ENCODE results near the gene TC2N. TPM values are rescaled to one million over a fixed set of nuclear protein-coding genes. Genes with fewer than 3 reads are reported as not detected.

The TC2N gene
- total RNA-seq, 1 donor from 2014 or later: 50.3 TPM

- no peaks in the 10 kb centered on the region for H3K4me1 ChIP-seq
- intact Hi-C loops (cut with DNase I): no loop called here
- H3K9me3 ChIP-seq: no peaks in the 10 kb centered on the region
- TF ChIP-seq CTCF (IDR thresholded peaks at IDR 0.05): no peak
- no peak for TF ChIP-seq POLR2A (IDR thresholded peaks at IDR 0.05)
- TF ChIP-seq POLR2AphosphoS5 (IDR thresholded peaks at IDR 0.05; ENCODE audit: insufficient read depth in 1 of 2, low read depth in 1 of 2): no peak
- peaks cover 5% of the 10 kb centered on the region in 2 donors for H3K36me3 ChIP-seq
- no peaks in the 10 kb centered on the region for H3K27me3 ChIP-seq
- no peak overlapping the region for H3K4me3 ChIP-seq
- no peak for DNase-seq (ENCODE audit: extremely low spot score in 2 of 2)
- H3K27ac ChIP-seq: no peak overlapping the region
These were observed 70.6 kb downstream of the TC2N start for GRCh38 chr14:91796617-91797347.

- Histone ChIP-seq H3K27ac (no peak overlapping the region), H3K4me3 (no peak overlapping the region), H3K36me3 (peaks cover 5% of the 10 kb centered on the region in 2 donors), H3K9me3 (no peaks in the 10 kb centered on the region), H3K4me1 (no peaks in the 10 kb centered on the region), H3K27me3 (no peaks in the 10 kb centered on the region)
- intact Hi-C loops (cut with DNase I): no loop called here
- no peak for DNase-seq (ENCODE audit: extremely low spot score in 2 of 2)
- TF ChIP-seq POLR2A (IDR thresholded peaks at IDR 0.05): no peak
- TF ChIP-seq CTCF (IDR thresholded peaks at IDR 0.05): no peak
- no peak for TF ChIP-seq POLR2AphosphoS5 (IDR thresholded peaks at IDR 0.05; ENCODE audit: insufficient read depth in 1 of 2, low read depth in 1 of 2)
These were observed 73.6 kb downstream of the TC2N start for GRCh38 chr14:91793704-91794103.

DNA sequence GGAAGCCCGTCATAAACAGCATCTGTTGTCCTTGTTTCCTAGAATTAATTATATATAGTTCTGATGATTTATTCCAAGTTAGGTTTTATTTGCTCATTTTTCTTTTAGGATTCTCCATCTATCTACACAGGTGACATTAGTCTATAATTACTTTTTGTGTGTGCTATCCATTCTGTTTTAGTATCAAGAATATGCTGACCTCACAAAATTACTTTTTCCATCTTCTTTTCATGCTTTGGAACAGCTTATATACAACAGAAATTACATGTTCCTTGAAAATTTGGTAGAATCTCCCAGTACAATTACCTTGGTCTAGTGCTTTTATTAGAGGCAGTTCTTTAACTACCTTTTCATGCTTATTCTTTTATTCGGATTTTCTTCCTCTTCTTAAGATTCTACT is 81.1 kb downstream of the TC2N start:
- Histone ChIP-seq H3K9me3 (no peaks in the 10 kb centered on the region), H3K4me3 (no peak overlapping the region), H3K4me1 (no peaks in the 10 kb centered on the region), H3K27ac (no peak overlapping the region), H3K27me3 (no peaks in the 10 kb centered on the region), H3K36me3 (no peaks in the 10 kb centered on the region)
- intact Hi-C loops (cut with DNase I): no loop called here
- no peak for TF ChIP-seq POLR2A (IDR thresholded peaks at IDR 0.05)
- no peak for TF ChIP-seq POLR2AphosphoS5 (IDR thresholded peaks at IDR 0.05; ENCODE audit: insufficient read depth in 1 of 2, low read depth in 1 of 2)
- TF ChIP-seq CTCF (IDR thresholded peaks at IDR 0.05): no peak
- no peak for DNase-seq (ENCODE audit: extremely low spot score in 2 of 2)

GRCh38 chr14:91780452-91780851 is 86.9 kb downstream of the TC2N start:
- no peak overlapping the region for H3K27ac ChIP-seq
- DNase-seq (ENCODE audit: extremely low spot score in 2 of 2): no peak
- H3K9me3 ChIP-seq: no peaks in the 10 kb centered on the region
- no peaks in the 10 kb centered on the region for H3K36me3 ChIP-seq
- H3K4me3 ChIP-seq: no peak overlapping the region
- H3K4me1 ChIP-seq: no peaks in the 10 kb centered on the region
- H3K27me3 ChIP-seq: no peaks in the 10 kb centered on the region
- TF ChIP-seq POLR2A (IDR thresholded peaks at IDR 0.05) (no peak), CTCF (IDR thresholded peaks at IDR 0.05) (no peak), POLR2AphosphoS5 (IDR thresholded peaks at IDR 0.05; ENCODE audit: insufficient read depth in 1 of 2, low read depth in 1 of 2) (no peak)
- intact Hi-C loops (cut with DNase I): no loop called here

GRCh38 chr14:91778217-91778616 is 89.1 kb downstream of the TC2N start:
- Histone ChIP-seq H3K9me3 (no peaks in the 10 kb centered on the region), H3K36me3 (no peaks in the 10 kb centered on the region), H3K4me1 (no peaks in the 10 kb centered on the region), H3K27ac (no peak overlapping the region), H3K27me3 (no peaks in the 10 kb centered on the region), H3K4me3 (no peak overlapping the region)
- intact Hi-C loops (cut with DNase I): no loop called here
- no peak for DNase-seq (ENCODE audit: extremely low spot score in 2 of 2)
- no peak for TF ChIP-seq CTCF (IDR thresholded peaks at IDR 0.05)
- no peak for TF ChIP-seq POLR2A (IDR thresholded peaks at IDR 0.05)
- TF ChIP-seq POLR2AphosphoS5 (IDR thresholded peaks at IDR 0.05; ENCODE audit: insufficient read depth in 1 of 2, low read depth in 1 of 2): no peak
